GM19463 (cell line): ENCODE measurements around the gene STXBP4.

Experiments used
- ATAC-seq: cut with Tn5 transposase; IDR thresholded peaks from one replicate; pipeline ENCODE4 v1.9.1; 2021; ENCODE audit warnings: mild to moderate bottlenecking, moderate library complexity; ENCODE audit not compliant: unreplicated experiment

STXBP4 gene

DNA sequence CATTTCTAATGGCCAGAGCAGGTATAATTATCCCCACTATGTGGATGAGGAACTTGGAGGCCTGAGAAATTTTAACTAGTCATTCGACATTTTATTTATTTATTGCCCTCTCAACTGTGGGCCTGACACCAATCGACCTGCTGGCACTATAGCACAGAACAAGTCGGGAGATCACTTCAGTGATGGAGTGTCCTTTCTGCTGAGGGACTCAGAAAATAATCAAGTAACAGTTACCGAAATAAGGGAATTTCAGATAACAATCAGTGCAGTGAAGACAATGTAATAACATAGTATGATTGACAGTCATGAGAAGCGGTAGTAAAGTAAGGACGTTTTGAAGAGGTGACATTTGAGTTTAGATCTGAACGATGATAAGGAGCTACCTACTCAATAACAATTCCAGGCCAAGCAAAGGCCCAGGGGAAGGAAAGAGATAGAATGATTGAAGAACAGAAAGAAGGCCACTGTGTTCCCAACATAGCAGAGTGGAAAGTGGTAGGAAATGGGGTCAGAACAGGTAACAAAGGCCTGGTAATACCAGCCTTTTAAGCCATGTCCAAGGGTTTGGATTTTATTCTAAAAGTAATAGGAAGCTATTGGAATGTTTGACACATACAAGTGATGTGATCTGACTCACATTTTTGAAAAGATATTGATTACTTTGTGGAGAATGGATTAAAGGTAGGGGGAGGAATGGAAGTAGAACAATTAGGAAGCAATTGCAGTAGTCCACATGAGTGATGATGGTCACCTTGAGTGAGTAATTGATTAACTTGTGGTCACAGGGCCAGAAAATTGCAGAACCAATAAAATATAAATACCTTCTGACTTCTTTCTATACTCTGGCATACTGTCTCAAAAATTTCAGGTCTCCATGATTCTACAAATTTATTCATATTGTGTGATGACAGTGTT lies 1.4 kb downstream of the STXBP4 start:
- ATAC-seq, result no peak

DNA sequence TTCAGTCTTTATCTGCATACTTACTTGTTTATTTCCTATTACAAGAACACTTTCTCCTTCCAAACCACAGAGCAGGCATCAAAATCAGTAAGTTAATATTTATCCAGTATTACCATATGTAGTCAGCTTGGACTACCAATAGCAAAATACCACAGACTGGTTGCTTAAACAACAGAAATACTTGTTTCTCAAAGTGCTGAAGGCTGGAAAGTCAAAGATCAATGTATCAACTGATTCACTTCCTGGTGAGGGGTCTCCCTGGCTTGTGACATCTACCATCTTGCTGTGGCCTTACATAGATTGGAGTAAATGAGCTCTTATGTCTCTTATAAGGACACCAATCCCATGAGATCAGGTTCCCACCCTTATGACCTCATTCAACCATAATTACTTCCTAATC lies 2.6 kb downstream of the STXBP4 start:
- no peak for ATAC-seq

GRCh38 chr17:54971901-54972300 lies 3.3 kb downstream of the STXBP4 start:
- no peak for ATAC-seq

- ATAC-seq, result no peak
Observed at GRCh38 chr17:54972406-54973138, 4.0 kb downstream of the STXBP4 start.

GRCh38 chr17:54974759-54975158 lies 6.2 kb downstream of the STXBP4 start:
- no peak for ATAC-seq

GRCh38 chr17:54976316-54976715 lies 7.8 kb downstream of the STXBP4 start:
- no peak for ATAC-seq

GRCh38 chr17:54977744-54978143 lies 9.2 kb downstream of the STXBP4 start:
- ATAC-seq, result no peak

DNA sequence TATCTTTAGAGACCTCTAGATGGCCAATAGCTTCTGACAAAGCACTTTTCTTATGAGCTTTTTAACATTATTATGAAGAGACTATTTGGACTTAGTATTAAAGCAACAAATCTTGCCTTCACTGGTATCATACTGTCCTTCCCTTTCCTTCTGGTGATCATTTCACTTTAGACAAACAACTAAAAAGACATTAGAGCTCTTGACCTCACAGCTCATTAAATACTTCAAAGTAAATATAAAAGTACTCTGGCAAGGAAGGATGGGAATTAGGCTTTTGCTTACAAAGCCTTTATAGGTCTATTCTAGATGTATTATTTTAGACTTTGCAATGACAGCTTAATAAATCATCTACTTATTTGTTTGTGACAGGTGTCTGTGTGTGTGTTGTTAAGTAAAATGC lies 11.1 kb downstream of the STXBP4 start:
- no peak for ATAC-seq

GRCh38 chr17:54980375-54980774 lies 11.8 kb downstream of the STXBP4 start:
- ATAC-seq, result no peak

GRCh38 chr17:54982399-54982798 lies 13.8 kb downstream of the STXBP4 start:
- no peak for ATAC-seq

- peak; percentile 66 for ATAC-seq
Observed at GRCh38 chr17:54983260-54983659, 14.7 kb downstream of the STXBP4 start.

DNA sequence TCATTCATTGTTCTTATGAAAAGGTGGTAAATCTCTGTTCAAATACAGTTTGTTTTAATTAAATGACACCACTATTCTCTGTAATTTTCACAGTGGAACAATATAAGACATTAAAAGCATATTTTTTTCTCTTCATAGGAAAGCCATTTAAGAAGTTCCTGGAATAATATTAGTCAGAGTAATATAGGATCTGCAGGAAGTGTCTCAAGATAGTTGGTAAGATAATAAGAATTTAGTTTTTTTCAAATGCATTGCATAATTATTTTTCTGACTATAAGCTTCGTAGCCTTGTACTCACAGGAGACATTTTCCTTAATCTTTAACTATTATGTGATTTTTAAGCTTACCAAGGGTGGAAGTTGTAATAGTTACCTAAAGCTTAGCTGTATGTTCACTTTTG lies 16.9 kb downstream of the STXBP4 start:
- no peak for ATAC-seq

GRCh38 chr17:54990118-54990517 lies 21.6 kb downstream of the STXBP4 start:
- no peak for ATAC-seq

DNA sequence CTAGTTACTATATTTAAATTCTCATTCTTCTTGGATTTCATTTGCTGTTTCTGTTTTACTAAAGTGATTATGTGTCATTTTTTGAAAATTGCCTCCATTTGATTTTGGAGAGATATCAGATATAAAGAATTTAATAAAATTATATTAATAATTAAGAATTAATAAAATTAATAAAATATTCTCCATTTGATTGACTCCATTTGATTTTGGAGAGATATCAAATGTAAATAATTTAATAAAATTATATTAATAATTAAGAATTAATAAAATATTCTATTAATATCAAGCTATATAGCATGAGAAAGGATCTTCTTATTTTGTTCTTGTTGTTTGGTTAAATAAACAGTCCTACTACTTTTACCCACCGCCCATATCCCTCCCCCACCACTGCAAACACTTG lies 23.0 kb downstream of the STXBP4 start:
- ATAC-seq, result no peak

DNA sequence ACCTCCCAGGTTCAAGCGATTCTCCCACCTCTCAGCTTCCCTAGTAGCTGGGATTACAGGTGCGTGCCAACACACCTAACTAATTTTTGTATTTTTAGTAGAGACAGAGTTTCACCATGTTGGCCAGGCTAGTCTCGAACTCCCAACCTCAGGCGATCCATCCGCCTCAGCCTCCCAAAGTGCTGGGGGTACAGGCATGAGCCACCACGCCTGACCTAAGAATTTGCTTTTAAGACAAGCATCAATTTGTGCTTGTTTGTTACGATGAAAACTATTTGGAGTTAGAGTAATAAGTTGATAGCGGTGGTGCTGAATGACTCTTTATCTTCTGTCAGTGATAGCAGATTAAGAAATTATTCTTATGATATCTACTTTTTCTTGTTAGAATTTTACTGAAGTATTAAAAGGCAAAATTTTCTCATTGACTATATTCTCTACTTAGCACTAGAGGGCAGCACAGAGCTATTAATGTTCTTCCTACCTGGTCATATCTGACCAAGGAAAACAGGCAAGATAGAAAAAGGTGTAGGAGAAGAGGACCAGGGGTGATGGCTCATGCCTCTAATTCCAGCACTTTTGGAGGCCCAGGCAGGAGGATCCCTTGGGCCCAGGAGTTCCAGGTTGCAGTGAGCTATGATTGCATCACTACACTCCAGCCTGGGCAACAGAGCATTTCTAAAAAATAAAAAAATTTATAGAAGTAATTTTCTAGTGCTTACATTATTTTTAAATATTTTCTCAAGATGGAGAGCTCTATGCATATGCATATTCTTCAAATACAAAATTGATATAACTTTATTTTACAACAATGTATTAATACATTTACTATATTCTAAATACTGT lies 24.5 kb downstream of the STXBP4 start:
- peak; percentile 63 for ATAC-seq

- ATAC-seq, result no peak
Observed at GRCh38 chr17:54996441-54996840, 27.9 kb downstream of the STXBP4 start.

DNA sequence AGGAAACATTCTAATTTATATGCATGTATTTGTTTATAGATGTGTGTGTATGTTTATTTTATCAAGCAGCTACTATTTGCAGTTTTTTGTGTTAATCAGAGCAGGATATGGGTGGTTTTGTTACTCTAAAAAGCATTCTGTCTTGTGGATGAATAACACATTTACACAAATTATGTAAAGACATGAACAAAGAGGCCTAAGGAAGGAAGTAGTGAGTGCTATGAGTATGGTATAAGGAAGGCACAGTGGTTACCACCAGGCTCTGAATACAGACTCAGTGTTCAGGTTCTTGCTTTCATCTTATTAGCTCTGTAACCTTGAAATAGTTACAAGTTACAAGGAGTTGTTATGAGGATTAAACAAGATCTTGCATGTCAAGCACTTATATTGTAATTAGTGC lies 33.9 kb downstream of the STXBP4 start:
- no peak for ATAC-seq

DNA sequence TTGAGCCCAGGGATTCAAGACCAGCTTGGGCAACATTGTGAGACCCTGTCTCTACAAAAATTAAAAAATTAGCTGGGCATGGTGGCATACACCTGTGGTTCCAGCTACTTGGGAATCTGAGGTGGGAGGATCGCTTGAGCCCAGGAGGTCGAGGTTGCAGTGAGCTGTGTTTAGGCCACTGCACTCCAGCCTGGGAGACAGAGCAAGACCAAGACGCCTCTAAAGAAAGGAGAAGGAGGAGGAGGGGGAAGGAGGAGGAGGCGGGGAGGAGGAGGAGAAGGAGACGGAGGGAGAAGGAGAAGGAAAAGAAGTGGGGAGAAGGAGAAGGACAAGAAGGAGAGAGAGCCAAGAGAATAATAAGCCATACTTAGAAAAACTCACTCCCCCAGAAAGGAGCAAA lies 35.9 kb downstream of the STXBP4 start:
- ATAC-seq, result no peak

- ATAC-seq, result no peak
Observed at GRCh38 chr17:55005520-55005919, 37.0 kb downstream of the STXBP4 start.

GRCh38 chr17:55023626-55024025 lies 55.1 kb downstream of the STXBP4 start:
- ATAC-seq, result no peak

- ATAC-seq, result peak; percentile 100
Observed at GRCh38 chr17:55037828-55038227, 69.3 kb downstream of the STXBP4 start.
